GM23338 (cell line): ENCODE data around the gene DRC1.

Experiments used
- CREB1 ChIP-seq: fragments of 250-450 bp; sonication (Bioruptor Pico); IDR thresholded peaks from 2 replicates; pipeline ENCODE4 v1.5.0; 2020; ENCODE audit warnings: low read depth, mild to moderate bottlenecking, moderate library complexity
- EZH2 ChIP-seq: fragments of 200-600 bp; sonication (generic); IDR thresholded peaks from one replicate; pipeline ENCODE4 v1.8.0; 2017; ENCODE audit warnings: antibody characterized with exemption, mild to moderate bottlenecking, low read depth; ENCODE audit not compliant: unreplicated experiment
- EZH2phosphoT487 ChIP-seq: fragments of 200-600 bp; sonication (generic); IDR thresholded peaks from one replicate; pipeline ENCODE4 v1.8.1; 2018; ENCODE audit warnings: antibody characterized with exemption; ENCODE audit not compliant: unreplicated experiment
- JUNB ChIP-seq: IDR thresholded peaks from one replicate; pipeline ENCODE4 v1.6.1; 2016; ENCODE audit warnings: antibody characterized with exemption; ENCODE audit not compliant: unreplicated experiment
- NANOG ChIP-seq: IDR thresholded peaks from 2 replicates; pipeline ENCODE4 v1.6.1; 2016; ENCODE audit warnings: antibody characterized with exemption, borderline replicate concordance
- POLR2AphosphoS5 ChIP-seq: IDR thresholded peaks from 2 replicates; pipeline ENCODE4 v1.6.1; 2016; ENCODE audit warnings: antibody characterized with exemption, low read depth
- ZNF114 ChIP-seq: fragments of 250-450 bp; sonication (Bioruptor Pico); IDR thresholded peaks from 2 replicates; pipeline ENCODE4 v1.5.0; 2020; ENCODE audit warnings: mild to moderate bottlenecking, moderate library complexity
- ZNF331 ChIP-seq: fragments of 250-450 bp; sonication (Bioruptor Pico); IDR thresholded peaks from 2 replicates; pipeline ENCODE4 v1.5.0; 2020; ENCODE audit warnings: low read depth, mild to moderate bottlenecking, moderate library complexity
- TF ChIP-seq, protein P1 (sequence below), 2 experiments: fragments of 200-600 bp in 1 of 2; sonication (generic) in 1 of 2; conservative IDR thresholded peaks; 2 replicates each; pipeline versions ENCODE4 v1.5.1 to v1.6.1; 2016 to 2017; ENCODE audit warnings: antibody characterized with exemption in 2 of 2, low read depth in 2 of 2, mild to moderate bottlenecking in 2 of 2, moderate library complexity in 1 of 2
- TF ChIP-seq, protein P2 (sequence below): IDR thresholded peaks from one replicate; pipeline ENCODE4 v1.6.1; 2018; ENCODE audit warnings: antibody characterized with exemption; ENCODE audit not compliant: unreplicated experiment
- TF ChIP-seq, protein P3 (sequence below): fragments of 250-450 bp; sonication (Bioruptor Pico); IDR thresholded peaks from 2 replicates; pipeline ENCODE4 v1.5.0; 2020; ENCODE audit warnings: mild to moderate bottlenecking, moderate library complexity
- TF ChIP-seq, protein P4 (sequence below): IDR thresholded peaks from 2 replicates; pipeline ENCODE4 v1.6.1; 2016; ENCODE audit warnings: antibody characterized with exemption

DNA sequence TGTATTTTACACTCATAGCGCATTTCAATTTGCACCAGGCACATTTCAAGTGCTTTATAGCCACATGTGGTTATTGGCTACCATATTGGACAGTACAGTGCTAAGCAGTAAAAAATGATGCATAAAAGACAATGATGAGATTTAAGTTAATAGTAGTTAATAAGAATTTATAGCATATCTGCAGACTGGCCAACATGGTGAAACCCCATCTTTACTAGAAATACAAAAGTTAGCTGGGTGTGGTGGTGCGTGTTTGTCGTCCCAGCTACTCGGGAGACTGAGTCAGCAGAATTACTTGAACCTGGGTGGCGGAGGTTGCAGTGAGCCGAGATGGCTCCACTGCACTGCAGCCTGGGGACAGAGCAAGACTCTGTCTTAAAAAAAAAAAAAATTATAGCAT lies 9.7 kb downstream of the DRC1 start:
- TF ChIP-seq, protein P1, sequence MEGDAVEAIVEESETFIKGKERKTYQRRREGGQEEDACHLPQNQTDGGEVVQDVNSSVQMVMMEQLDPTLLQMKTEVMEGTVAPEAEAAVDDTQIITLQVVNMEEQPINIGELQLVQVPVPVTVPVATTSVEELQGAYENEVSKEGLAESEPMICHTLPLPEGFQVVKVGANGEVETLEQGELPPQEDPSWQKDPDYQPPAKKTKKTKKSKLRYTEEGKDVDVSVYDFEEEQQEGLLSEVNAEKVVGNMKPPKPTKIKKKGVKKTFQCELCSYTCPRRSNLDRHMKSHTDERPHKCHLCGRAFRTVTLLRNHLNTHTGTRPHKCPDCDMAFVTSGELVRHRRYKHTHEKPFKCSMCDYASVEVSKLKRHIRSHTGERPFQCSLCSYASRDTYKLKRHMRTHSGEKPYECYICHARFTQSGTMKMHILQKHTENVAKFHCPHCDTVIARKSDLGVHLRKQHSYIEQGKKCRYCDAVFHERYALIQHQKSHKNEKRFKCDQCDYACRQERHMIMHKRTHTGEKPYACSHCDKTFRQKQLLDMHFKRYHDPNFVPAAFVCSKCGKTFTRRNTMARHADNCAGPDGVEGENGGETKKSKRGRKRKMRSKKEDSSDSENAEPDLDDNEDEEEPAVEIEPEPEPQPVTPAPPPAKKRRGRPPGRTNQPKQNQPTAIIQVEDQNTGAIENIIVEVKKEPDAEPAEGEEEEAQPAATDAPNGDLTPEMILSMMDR (conservative IDR thresholded peaks at IDR 0.05; ENCODE audit: low read depth in 2 of 2): no peak
- TF ChIP-seq ZNF331 (CRISPR knock-in tag): no peak
- no peak for TF ChIP-seq EZH2phosphoT487
- TF ChIP-seq EZH2: no peak
- no peak for TF ChIP-seq POLR2AphosphoS5
- no peak for TF ChIP-seq ZNF114
- TF ChIP-seq, protein P2, sequence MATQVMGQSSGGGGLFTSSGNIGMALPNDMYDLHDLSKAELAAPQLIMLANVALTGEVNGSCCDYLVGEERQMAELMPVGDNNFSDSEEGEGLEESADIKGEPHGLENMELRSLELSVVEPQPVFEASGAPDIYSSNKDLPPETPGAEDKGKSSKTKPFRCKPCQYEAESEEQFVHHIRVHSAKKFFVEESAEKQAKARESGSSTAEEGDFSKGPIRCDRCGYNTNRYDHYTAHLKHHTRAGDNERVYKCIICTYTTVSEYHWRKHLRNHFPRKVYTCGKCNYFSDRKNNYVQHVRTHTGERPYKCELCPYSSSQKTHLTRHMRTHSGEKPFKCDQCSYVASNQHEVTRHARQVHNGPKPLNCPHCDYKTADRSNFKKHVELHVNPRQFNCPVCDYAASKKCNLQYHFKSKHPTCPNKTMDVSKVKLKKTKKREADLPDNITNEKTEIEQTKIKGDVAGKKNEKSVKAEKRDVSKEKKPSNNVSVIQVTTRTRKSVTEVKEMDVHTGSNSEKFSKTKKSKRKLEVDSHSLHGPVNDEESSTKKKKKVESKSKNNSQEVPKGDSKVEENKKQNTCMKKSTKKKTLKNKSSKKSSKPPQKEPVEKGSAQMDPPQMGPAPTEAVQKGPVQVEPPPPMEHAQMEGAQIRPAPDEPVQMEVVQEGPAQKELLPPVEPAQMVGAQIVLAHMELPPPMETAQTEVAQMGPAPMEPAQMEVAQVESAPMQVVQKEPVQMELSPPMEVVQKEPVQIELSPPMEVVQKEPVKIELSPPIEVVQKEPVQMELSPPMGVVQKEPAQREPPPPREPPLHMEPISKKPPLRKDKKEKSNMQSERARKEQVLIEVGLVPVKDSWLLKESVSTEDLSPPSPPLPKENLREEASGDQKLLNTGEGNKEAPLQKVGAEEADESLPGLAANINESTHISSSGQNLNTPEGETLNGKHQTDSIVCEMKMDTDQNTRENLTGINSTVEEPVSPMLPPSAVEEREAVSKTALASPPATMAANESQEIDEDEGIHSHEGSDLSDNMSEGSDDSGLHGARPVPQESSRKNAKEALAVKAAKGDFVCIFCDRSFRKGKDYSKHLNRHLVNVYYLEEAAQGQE: no peak
- TF ChIP-seq CREB1: no peak
- TF ChIP-seq JUNB: no peak
- TF ChIP-seq, protein P3, sequence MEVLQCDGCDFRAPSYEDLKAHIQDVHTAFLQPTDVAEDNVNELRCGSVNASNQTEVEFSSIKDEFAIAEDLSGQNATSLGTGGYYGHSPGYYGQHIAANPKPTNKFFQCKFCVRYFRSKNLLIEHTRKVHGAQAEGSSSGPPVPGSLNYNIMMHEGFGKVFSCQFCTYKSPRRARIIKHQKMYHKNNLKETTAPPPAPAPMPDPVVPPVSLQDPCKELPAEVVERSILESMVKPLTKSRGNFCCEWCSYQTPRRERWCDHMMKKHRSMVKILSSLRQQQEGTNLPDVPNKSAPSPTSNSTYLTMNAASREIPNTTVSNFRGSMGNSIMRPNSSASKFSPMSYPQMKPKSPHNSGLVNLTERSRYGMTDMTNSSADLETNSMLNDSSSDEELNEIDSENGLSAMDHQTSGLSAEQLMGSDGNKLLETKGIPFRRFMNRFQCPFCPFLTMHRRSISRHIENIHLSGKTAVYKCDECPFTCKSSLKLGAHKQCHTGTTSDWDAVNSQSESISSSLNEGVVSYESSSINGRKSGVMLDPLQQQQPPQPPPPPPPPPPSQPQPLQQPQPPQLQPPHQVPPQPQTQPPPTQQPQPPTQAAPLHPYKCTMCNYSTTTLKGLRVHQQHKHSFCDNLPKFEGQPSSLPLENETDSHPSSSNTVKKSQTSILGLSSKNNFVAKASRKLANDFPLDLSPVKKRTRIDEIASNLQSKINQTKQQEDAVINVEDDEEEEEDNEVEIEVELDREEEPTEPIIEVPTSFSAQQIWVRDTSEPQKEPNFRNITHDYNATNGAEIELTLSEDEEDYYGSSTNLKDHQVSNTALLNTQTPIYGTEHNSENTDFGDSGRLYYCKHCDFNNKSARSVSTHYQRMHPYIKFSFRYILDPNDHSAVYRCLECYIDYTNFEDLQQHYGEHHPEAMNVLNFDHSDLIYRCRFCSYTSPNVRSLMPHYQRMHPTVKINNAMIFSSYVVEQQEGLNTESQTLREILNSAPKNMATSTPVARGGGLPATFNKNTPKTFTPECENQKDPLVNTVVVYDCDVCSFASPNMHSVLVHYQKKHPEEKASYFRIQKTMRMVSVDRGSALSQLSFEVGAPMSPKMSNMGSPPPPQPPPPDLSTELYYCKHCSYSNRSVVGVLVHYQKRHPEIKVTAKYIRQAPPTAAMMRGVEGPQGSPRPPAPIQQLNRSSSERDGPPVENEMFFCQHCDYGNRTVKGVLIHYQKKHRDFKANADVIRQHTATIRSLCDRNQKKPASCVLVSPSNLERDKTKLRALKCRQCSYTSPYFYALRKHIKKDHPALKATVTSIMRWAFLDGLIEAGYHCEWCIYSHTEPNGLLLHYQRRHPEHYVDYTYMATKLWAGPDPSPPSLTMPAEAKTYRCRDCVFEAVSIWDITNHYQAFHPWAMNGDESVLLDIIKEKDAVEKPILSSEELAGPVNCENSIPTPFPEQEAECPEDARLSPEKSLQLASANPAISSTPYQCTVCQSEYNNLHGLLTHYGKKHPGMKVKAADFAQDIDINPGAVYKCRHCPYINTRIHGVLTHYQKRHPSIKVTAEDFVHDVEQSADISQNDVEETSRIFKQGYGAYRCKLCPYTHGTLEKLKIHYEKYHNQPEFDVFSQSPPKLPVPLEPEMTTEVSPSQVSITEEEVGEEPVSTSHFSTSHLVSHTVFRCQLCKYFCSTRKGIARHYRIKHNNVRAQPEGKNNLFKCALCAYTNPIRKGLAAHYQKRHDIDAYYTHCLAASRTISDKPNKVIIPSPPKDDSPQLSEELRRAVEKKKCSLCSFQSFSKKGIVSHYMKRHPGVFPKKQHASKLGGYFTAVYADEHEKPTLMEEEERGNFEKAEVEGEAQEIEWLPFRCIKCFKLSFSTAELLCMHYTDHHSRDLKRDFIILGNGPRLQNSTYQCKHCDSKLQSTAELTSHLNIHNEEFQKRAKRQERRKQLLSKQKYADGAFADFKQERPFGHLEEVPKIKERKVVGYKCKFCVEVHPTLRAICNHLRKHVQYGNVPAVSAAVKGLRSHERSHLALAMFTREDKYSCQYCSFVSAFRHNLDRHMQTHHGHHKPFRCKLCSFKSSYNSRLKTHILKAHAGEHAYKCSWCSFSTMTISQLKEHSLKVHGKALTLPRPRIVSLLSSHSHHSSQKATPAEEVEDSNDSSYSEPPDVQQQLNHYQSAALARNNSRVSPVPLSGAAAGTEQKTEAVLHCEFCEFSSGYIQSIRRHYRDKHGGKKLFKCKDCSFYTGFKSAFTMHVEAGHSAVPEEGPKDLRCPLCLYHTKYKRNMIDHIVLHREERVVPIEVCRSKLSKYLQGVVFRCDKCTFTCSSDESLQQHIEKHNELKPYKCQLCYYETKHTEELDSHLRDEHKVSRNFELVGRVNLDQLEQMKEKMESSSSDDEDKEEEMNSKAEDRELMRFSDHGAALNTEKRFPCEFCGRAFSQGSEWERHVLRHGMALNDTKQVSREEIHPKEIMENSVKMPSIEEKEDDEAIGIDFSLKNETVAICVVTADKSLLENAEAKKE (CRISPR knock-in tag): no peak
- TF ChIP-seq, protein P4, sequence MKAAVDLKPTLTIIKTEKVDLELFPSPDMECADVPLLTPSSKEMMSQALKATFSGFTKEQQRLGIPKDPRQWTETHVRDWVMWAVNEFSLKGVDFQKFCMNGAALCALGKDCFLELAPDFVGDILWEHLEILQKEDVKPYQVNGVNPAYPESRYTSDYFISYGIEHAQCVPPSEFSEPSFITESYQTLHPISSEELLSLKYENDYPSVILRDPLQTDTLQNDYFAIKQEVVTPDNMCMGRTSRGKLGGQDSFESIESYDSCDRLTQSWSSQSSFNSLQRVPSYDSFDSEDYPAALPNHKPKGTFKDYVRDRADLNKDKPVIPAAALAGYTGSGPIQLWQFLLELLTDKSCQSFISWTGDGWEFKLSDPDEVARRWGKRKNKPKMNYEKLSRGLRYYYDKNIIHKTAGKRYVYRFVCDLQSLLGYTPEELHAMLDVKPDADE: no peak
- no peak for TF ChIP-seq NANOG
